Keratinocyte (primary cell): Measurements from ENCODE around the gene AKAP10. TPM values are rescaled to one million over a fixed set of nuclear protein-coding genes. Genes with fewer than 3 reads are reported as not detected.
"Not testable (repeated sequence)": the region's sequence is repeated elsewhere in the genome, so short reads cannot be mapped to it uniquely, and the experiment has no call there.

Experiments used
- DNase-seq: peaks from one replicate; pipeline ENCODE4 v3.0.0-alpha.2; 2011; ENCODE audit warnings: low read depth, missing footprints, low spot score
- FAIRE-seq: peaks from 2 replicates; lab custom pipeline; 2011; peaks lifted over from hg19 to GRCh38; lab: Jason Lieb, UNC
- H2AFZ ChIP-seq: 2 replicates; pipeline ENCODE4 v1.6.0; 2012; ENCODE audit warnings: low read length, control low read depth, inconsistent platforms; ENCODE audit not compliant: control insufficient read depth
- H3K27ac ChIP-seq: 2 replicates; pipeline ENCODE4 v1.5.1; 2011; ENCODE audit warnings: low read length; ENCODE audit not compliant: control insufficient read depth, insufficient read depth
- H3K27me3 ChIP-seq: 3 replicates; pipeline ENCODE4 v1.6.0; 2011; ENCODE audit warnings: low read length; ENCODE audit not compliant: control insufficient read depth, insufficient read depth; ENCODE audit errors: extremely low read depth
- H3K36me3 ChIP-seq, 2 experiments: 2 replicates in 1 of 2; 3 replicates in 1 of 2; pipeline ENCODE4 v1.5.1; 2011; ENCODE audit warnings: low read length in 2 of 2, mild to moderate bottlenecking in 1 of 2; ENCODE audit not compliant: control insufficient read depth in 2 of 2, insufficient read depth in 2 of 2; ENCODE audit errors: extremely low read depth in 1 of 2
- H3K4me1 ChIP-seq: 3 replicates; pipeline ENCODE4 v1.5.1; 2011; ENCODE audit warnings: low read length; ENCODE audit not compliant: control insufficient read depth, insufficient read depth; ENCODE audit errors: extremely low read depth
- H3K4me2 ChIP-seq: 3 replicates; pipeline ENCODE4 v1.6.0; 2011; ENCODE audit warnings: low read depth, low read length; ENCODE audit not compliant: control insufficient read depth, insufficient read depth; ENCODE audit errors: extremely low read depth
- H3K4me3 ChIP-seq, 3 experiments: fragments of 200-600 bp in 1 of 3; sonication (generic) in 1 of 3; 2 replicates in 2 of 3; 3 replicates in 1 of 3; pipeline ENCODE4 v1.5.1; 2011 to 2016; ENCODE audit warnings: low read length in 3 of 3, mild to moderate bottlenecking in 3 of 3, control low read depth in 2 of 3, inconsistent platforms in 1 of 3, low read depth in 1 of 3, mixed read lengths in 1 of 3, mixed run types in 1 of 3, moderate library complexity in 1 of 3; ENCODE audit not compliant: control insufficient read depth in 2 of 3, insufficient read depth in 2 of 3; ENCODE audit errors: extremely low read depth in 1 of 3
- H3K79me2 ChIP-seq: 2 replicates; pipeline ENCODE4 v1.6.0; 2012; ENCODE audit warnings: low read length; ENCODE audit not compliant: control insufficient read depth, insufficient read depth
- H3K9ac ChIP-seq: 3 replicates; pipeline ENCODE4 v1.6.0; 2011; ENCODE audit warnings: low read length; ENCODE audit not compliant: control insufficient read depth, insufficient read depth; ENCODE audit errors: extremely low read depth
- H3K9me1 ChIP-seq: 3 replicates; pipeline ENCODE4 v1.6.0; 2011; ENCODE audit warnings: low read length; ENCODE audit not compliant: control insufficient read depth, insufficient read depth; ENCODE audit errors: extremely low read depth
- H3K9me3 ChIP-seq: 2 replicates; pipeline ENCODE4 v1.5.1; 2012; ENCODE audit warnings: low read depth, low read length; ENCODE audit not compliant: control insufficient read depth
- H4K20me1 ChIP-seq: 3 replicates; pipeline ENCODE4 v1.6.0; 2011; ENCODE audit warnings: low read length; ENCODE audit not compliant: control insufficient read depth, insufficient read depth; ENCODE audit errors: extremely low read depth
- CTCF ChIP-seq, 3 experiments: IDR thresholded peaks in 1 of 3; conservative IDR thresholded peaks in 1 of 3; optimal IDR thresholded peaks in 1 of 3; 2 replicates in 2 of 3; 3 replicates in 1 of 3; pipeline versions ENCODE3 to v1.5.1; 2011; ENCODE audit warnings: low read length in 3 of 3, mild to moderate bottlenecking in 3 of 3, moderate library complexity in 2 of 3, control low read depth in 1 of 3, inconsistent platforms in 1 of 3; ENCODE audit not compliant: insufficient read depth in 2 of 3; ENCODE audit errors: extremely low read depth in 1 of 3
- EZH2 ChIP-seq: IDR thresholded peaks from one replicate; pipeline ENCODE4 v1.6.1; 2012; ENCODE audit warnings: inconsistent platforms, mild to moderate bottlenecking, low read length, moderate library complexity
- dilution Hi-C: fragments of 300-500 bp; cut with MboI; formaldehyde crosslinking; loops from one replicate; pipeline ENCODE4 v1.7.0; 2020; ENCODE audit warnings: low sequenced_read_pairs; ENCODE audit not compliant: extremely low pct_ligation_motif_present
- polyA plus RNA-seq, 5 experiments: library from polyadenylated mRNA; depleted of rRNA in 3 of 5; stranded (reverse) in 3 of 5; stranded (forward) in 1 of 5; unstranded in 1 of 5; fragments of >200 nt; gene quantifications; 1 replicate in 1 of 5; 2 replicates in 3 of 5; 3 replicates in 1 of 5; pipeline versions ENCODE4 v1.2.1 to v1.2.3, GENCODE V29; 2011 to 2012; ENCODE audit warnings: missing spikeins in 2 of 5, low read depth in 1 of 5, low replicate concordance in 1 of 5

AKAP10 gene
- polyA plus RNA-seq, 1 donor (not counting 4 experiments of a cell fraction or from before 2014, with no cell fraction given), result 30.8 TPM

GRCh38 chr17:20022701-20023100, 45.1 kb upstream of the AKAP10 start:
- dilution Hi-C loops, result no loop called here
- FAIRE-seq, result no peak
- H3K36me3 ChIP-seq, result no peaks in the 10 kb centered on the region

GRCh38 chr17:20016475-20016992, 38.9 kb upstream of the AKAP10 start:
- H3K4me2 ChIP-seq, dilution Hi-C loops, H3K9me1 ChIP-seq, H3K27me3 ChIP-seq, FAIRE-seq, H3K27ac ChIP-seq, H3K36me3 ChIP-seq, H4K20me1 ChIP-seq, H3K9me3 ChIP-seq, DNase-seq, H3K4me3 ChIP-seq, H3K9ac ChIP-seq, H3K4me1 ChIP-seq, H2AFZ ChIP-seq, H3K79me2 ChIP-seq: not testable (repeated sequence)

More at GRCh38 chr17:20022701-20023100, 45.1 kb upstream of the AKAP10 start:
- Histone ChIP-seq H3K4me2 (no peak overlapping the region), H3K9me3 (no peaks in the 10 kb centered on the region), H3K4me3 (no peak overlapping the region), H3K79me2 (no peaks in the 10 kb centered on the region), H4K20me1 (no peaks in the 10 kb centered on the region), H3K27ac (no peak overlapping the region), H3K4me1 (no peaks in the 10 kb centered on the region), H3K27me3 (peaks cover 7% of the 10 kb centered on the region), H3K9me1 (no peaks in the 10 kb centered on the region), H2AFZ (no peak overlapping the region), H3K9ac (no peak overlapping the region)
- TF ChIP-seq EZH2, result no peak
- TF ChIP-seq CTCF (optimal IDR thresholded peaks at IDR 0.05 in 1 of 3, IDR thresholded peaks at IDR 0.05 in 1 of 3, conservative IDR thresholded peaks at IDR 0.05 in 1 of 3; ENCODE audit: extremely low read depth in 1 of 3, insufficient read depth in 2 of 3, low read length in 3 of 3), result no peak
- DNase-seq, result no peak

GRCh38 chr17:20012017-20012536, 34.4 kb upstream of the AKAP10 start:
- no peaks in the 10 kb centered on the region for H3K36me3 ChIP-seq
- no peak overlapping the region for H3K4me2 ChIP-seq
- FAIRE-seq (no peak), DNase-seq (no peak)
- no peaks in the 10 kb centered on the region for H4K20me1 ChIP-seq
- H3K9me3 ChIP-seq, result no peaks in the 10 kb centered on the region
- dilution Hi-C loops, result no loop called here
- H3K9ac ChIP-seq, result no peak overlapping the region
- H3K4me3 ChIP-seq, result no peak overlapping the region
- no peak overlapping the region for H3K27ac ChIP-seq
- TF ChIP-seq CTCF (optimal IDR thresholded peaks at IDR 0.05 in 1 of 3, IDR thresholded peaks at IDR 0.05 in 1 of 3, conservative IDR thresholded peaks at IDR 0.05 in 1 of 3; ENCODE audit: extremely low read depth in 1 of 3, insufficient read depth in 2 of 3, low read length in 3 of 3) (no peak), EZH2 (no peak)
- no peaks in the 10 kb centered on the region for H3K79me2 ChIP-seq
- H2AFZ ChIP-seq, result no peak overlapping the region
- H3K4me1 ChIP-seq, result peaks cover 8% of the 10 kb centered on the region
- peaks cover 27% of the 10 kb centered on the region for H3K27me3 ChIP-seq
- H3K9me1 ChIP-seq, result no peaks in the 10 kb centered on the region
